Measurements from ENCODE around the gene ASIP. TPM values are rescaled to one million over a fixed set of nuclear protein-coding genes. Genes with fewer than 3 reads are reported as not detected.

The ASIP gene
- total RNA-seq, 1 experiment from 2014 or later: not detected

DNA sequence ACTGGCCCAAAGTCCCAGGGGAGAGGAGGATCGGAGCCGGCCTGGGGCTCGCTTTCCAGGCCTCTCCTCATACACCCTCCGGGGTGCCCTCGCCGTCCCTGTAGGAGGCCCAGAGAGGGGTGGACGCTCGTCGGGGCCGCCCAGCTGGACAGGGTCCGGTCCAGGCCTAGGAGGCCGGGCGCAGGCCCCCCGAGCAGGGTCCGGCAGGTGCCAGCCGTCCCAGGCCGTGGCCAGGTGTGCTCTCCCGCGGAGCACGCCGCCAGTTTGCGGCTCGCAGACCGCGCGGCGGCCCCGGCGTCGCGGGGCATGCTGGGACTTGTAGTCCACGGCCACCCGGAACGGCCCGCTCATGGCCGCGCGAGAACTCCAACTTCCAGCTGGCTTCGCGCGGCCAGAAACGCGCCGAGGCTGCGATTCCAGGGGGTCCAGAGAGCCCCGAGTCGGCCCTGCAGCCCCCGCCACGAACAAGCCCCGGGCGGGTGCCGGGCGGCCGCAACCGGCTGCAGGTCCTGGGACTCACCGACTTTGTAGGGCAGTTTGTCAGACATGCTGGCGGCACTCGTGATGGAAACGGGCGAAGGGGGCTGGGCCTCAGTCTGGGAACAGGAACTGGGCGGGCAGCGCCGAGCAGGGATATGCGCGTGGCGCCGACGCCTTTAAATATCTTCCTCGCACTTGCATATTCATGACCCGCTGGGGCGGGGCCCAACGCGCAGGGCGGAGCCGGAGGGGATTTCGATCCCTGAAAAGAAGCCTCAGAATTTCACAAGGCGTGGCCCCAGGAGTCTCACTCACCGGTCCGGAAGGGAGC, 61.7 kb downstream of the ASIP start, which contains the start of gene AHCY:
TSS of gene AHCY (minus strand) at position 633 of the 811 bp plus-strand sequence. CDS start at position 548, 85 bp downstream.
- H4K8ac ChIP-seq (replicated peaks; ENCODE audit: insufficient read length, low read depth, low read length): no peak within 1 kb of the TSS
- H3K9ac ChIP-seq (ENCODE audit: extremely low read depth, insufficient read length, low read length): peak within 1 kb of the TSS; percentile 70
- H2BK5ac ChIP-seq (ENCODE audit: insufficient read length, low read length): no peak within 1 kb of the TSS
- DNase-seq: peak; percentile 98
- H3K79me2 ChIP-seq (ENCODE audit: insufficient read depth, low read length): peaks cover 25% of the 10 kb centered on the region; the same call in 1 of the 2 replicates
- peaks cover 0 to 3% of the 10 kb centered on the region in 2 experiments; a peak in 3 of 4 replicates for H3K4me1 Mint-ChIP-seq
- H3K23me2 ChIP-seq (ENCODE audit: insufficient read length, low read depth, low read length, poor library complexity, severe bottlenecking): peaks cover 5% of the 10 kb centered on the region
- H3K79me1 ChIP-seq (ENCODE audit: insufficient read depth, low read depth, low read length, poor library complexity, severe bottlenecking): peaks cover 4% of the 10 kb centered on the region
- H3K9me3 Mint-ChIP-seq: no peaks in the 10 kb centered on the region; a peak in 1 of 5 replicates
- H3K4me1 ChIP-seq (ENCODE audit: insufficient read depth, low read length): no peaks in the 10 kb centered on the region
- H3K9me3 ChIP-seq (ENCODE audit: control insufficient read depth, low read depth, low read length): no peaks in the 10 kb centered on the region
- H3K23ac ChIP-seq (ENCODE audit: insufficient read length, low read depth, low read length): no peak within 1 kb of the TSS
- no peak within 1 kb of the TSS for H3K56ac ChIP-seq (ENCODE audit: insufficient read length, low read depth, low read length)
- no peak within 1 kb of the TSS for H2BK120ac ChIP-seq (ENCODE audit: low read depth, low read length, poor library complexity, severe bottlenecking)
- H3K4ac ChIP-seq (ENCODE audit: low read depth, low read length): no peak within 1 kb of the TSS; the same call in 1 of the 2 replicates
- H4K20me1 ChIP-seq (ENCODE audit: control insufficient read depth, insufficient read depth, insufficient read length): no peaks in the 10 kb centered on the region
- no peak within 1 kb of the TSS for H2BK12ac ChIP-seq (ENCODE audit: insufficient read length, low read depth, low read length)
- H3K18ac ChIP-seq (ENCODE audit: insufficient read length, low read depth, low read length): peak within 1 kb of the TSS; percentile 95
- H2AFZ ChIP-seq (ENCODE audit: low read length): no peak within 1 kb of the TSS
- WGBS (ENCODE audit: extremely low coverage, insufficient read length, low lambda C conversion rate): no CpG with 5 or more reads among the region's 79 CpGs
- H2BK20ac ChIP-seq (ENCODE audit: low read depth, low read length, poor library complexity, severe bottlenecking): no peak within 1 kb of the TSS
- H2BK15ac ChIP-seq (ENCODE audit: low read depth, low read length): no peak within 1 kb of the TSS
- peaks cover 7 to 13% (median 10%) of the 10 kb centered on the region in 3 experiments; a peak in 6 of 7 replicates for H3K36me3 Mint-ChIP-seq (ENCODE audit: insufficient read depth in 1 of 3, low read depth in 3 of 3)
- peak within 1 kb of the TSS in 1 of 2 experiments; percentile 96; a peak in 3 of 5 replicates for H3K4me3 Mint-ChIP-seq
- no peak within 1 kb of the TSS for H4K5ac ChIP-seq (ENCODE audit: insufficient read length, low read depth, low read length)
- H3K27me3 Mint-ChIP-seq (ENCODE audit: low read depth): no peaks in the 10 kb centered on the region; the same call in 1 of the 2 replicates
- H4K91ac ChIP-seq (ENCODE audit: insufficient read length, low read depth, low read length): no peak within 1 kb of the TSS
- no peak within 1 kb of the TSS for H3T11ph ChIP-seq (ENCODE audit: low read length)
- H3K27ac Mint-ChIP-seq: peak within 1 kb of the TSS; percentile 92 to 99 (median 98)
- no peak within 1 kb of the TSS for H2AK5ac ChIP-seq (ENCODE audit: insufficient read length, low read length)
- TF ChIP-seq, protein P1, sequence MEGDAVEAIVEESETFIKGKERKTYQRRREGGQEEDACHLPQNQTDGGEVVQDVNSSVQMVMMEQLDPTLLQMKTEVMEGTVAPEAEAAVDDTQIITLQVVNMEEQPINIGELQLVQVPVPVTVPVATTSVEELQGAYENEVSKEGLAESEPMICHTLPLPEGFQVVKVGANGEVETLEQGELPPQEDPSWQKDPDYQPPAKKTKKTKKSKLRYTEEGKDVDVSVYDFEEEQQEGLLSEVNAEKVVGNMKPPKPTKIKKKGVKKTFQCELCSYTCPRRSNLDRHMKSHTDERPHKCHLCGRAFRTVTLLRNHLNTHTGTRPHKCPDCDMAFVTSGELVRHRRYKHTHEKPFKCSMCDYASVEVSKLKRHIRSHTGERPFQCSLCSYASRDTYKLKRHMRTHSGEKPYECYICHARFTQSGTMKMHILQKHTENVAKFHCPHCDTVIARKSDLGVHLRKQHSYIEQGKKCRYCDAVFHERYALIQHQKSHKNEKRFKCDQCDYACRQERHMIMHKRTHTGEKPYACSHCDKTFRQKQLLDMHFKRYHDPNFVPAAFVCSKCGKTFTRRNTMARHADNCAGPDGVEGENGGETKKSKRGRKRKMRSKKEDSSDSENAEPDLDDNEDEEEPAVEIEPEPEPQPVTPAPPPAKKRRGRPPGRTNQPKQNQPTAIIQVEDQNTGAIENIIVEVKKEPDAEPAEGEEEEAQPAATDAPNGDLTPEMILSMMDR (conservative IDR thresholded peaks at IDR 0.05): no peak
- no peak within 1 kb of the TSS for H3K27ac ChIP-seq (ENCODE audit: insufficient read length, low read depth, low read length)
- H3K27me3 ChIP-seq (ENCODE audit: insufficient read depth, low read length): no peaks in the 10 kb centered on the region
- peak within 1 kb of the TSS; percentile 91; the same call in 1 of the 2 replicates for H3K14ac ChIP-seq (ENCODE audit: insufficient read depth, low read length)
- peak within 1 kb of the TSS; percentile 61 for H3K4me2 ChIP-seq (ENCODE audit: insufficient read depth, insufficient read length, low read length)

All from H9 (cell line).